Amniotic epithelial cell (primary cell): Measurements from ENCODE around the gene CTNNA1.
A peak's percentile ranks its signal among the peaks of the same experiment; 100 is the strongest.
"Not testable (repeated sequence)": the region's sequence is repeated elsewhere in the genome, so short reads cannot be mapped to it uniquely, and the experiment has no call there.

ENCODE experiments used
- DNase-seq: peaks from one replicate; pipeline ENCODE4 v3.0.0-alpha.2; 2010; ENCODE audit warnings: low read depth

The CTNNA1 gene

DNA sequence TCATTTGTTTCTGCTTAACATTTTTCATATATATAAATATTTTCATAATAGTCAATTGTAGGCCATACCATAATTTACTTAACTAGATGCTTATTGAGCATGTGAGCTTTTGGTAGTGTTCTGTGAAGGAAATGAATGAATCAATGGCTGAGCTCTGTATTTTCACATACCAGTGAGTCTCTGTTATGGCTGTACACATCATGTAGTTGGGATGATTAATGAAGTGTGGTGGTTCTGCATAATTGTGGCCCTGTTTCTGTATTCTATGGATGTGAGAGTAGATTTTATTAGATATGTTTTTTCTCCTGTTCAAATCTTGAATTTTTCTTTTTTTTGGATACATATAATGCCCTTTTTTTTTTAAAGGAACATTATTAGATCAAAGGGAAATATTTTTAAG lies 56.2 kb downstream of the CTNNA1 start:
- DNase-seq, result peak; percentile 61

DNA sequence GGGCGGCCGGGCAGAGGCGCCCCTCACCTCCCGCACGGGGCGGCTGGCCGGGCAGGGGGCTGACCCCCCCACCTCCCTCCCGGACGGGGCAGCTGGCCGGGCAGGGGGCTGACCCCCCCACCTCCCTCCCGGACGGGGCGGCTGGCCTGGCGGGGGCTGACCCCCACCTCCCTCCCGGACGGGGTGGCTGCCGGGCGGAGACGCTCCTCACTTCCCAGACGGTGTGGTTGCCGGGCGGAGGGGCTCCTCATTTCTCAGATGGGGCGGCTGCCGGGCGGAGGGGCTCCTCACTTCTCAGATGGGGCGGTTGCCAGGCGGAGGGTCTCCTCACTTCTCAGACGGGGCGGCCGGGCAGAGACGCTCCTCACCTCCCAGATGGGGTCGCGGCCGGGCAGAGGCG lies 57.6 kb downstream of the CTNNA1 start:
- not testable (repeated sequence) for DNase-seq

DNA sequence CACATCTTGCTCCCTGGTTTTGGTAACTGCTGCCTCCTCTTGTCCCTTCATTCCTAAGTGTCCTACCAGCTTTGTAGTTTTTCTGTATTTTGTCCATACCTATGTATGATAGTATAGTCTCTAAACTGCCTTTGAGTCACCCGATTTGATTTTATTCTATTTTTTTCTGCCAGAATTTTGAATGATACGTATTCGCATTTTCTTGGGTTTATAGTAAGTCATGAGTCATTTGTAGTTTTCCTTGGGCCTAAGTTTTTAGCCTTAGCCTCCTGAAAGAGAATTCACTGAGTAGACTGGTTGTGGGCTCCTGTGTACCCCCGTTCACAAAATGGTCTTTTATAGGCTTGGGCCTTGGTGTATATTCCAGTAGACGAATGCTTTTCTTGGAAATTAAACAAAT lies 62.3 kb downstream of the CTNNA1 start:
- no peak for DNase-seq

DNA sequence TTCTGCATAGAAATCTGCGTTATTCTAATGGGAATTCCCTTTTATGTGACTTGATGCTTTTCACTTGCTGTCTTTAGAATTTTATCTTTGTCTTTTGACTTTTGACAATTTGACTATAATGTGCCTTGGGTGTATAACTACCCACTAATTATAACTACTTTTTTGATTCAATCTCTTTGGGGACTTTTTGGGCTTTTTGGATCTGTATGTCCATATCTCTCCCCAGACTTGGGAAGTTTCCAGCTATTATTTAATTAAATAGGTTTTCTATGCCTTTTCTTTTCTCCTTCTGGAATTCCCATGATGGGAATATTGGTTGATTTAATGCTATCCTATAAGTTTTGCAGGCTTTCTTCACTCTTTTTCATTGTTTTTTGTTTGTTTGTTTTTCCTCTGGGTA lies 64.0 kb downstream of the CTNNA1 start:
- no peak for DNase-seq

DNA sequence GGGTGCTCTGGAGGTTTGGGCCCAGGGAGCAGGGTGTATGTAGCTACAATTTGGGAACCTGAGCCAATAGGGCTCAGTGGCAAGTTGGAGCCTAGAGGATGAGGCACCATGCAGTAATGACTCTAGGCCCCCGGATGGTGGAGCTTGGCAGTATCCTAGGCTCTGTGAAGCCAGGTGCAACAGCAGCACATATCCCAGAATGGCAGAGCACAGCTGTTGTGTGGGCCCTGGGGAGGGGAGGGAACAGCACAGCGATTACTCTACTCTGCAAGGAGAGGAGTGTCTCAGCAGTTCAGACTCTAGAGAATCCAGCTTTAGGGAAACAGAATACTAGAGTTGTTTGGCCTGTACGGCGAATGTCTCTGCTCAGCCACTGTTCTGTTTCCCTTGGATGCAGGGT lies 65.9 kb downstream of the CTNNA1 start:
- no peak for DNase-seq

DNA sequence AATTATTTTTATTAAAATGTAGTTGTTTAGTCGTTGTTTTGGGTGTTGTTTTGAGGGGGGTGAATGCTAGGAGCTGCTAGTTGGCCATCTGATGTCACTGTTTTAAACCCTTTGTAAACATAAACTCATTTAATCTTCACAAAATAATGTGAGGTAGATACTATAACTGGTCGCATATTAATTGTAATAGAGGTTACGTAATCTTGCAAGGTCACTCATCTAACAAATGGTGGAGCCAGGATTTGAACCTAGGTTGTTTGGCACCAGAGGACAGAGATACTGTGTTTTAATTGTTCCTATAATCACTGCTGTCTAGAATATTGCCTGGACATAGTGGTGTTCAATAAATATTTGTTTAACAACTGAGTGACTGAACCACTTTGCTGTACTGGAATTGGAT lies 67.5 kb downstream of the CTNNA1 start:
- no peak for DNase-seq

DNA sequence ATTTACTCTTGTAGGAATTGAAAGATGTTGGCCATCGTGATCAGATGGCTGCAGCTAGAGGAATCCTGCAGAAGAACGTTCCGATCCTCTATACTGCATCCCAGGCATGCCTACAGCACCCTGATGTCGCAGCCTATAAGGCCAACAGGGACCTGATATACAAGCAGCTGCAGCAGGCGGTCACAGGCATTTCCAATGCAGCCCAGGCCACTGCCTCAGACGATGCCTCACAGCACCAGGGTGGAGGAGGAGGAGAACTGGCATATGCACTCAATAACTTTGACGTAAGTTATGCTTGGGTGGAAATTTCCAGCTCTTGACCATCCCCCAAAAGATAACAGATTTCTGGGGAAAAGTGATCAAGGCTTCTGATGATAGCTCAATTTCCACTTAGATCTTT lies 71.3 kb downstream of the CTNNA1 start:
- peak; percentile 52 for DNase-seq

DNA sequence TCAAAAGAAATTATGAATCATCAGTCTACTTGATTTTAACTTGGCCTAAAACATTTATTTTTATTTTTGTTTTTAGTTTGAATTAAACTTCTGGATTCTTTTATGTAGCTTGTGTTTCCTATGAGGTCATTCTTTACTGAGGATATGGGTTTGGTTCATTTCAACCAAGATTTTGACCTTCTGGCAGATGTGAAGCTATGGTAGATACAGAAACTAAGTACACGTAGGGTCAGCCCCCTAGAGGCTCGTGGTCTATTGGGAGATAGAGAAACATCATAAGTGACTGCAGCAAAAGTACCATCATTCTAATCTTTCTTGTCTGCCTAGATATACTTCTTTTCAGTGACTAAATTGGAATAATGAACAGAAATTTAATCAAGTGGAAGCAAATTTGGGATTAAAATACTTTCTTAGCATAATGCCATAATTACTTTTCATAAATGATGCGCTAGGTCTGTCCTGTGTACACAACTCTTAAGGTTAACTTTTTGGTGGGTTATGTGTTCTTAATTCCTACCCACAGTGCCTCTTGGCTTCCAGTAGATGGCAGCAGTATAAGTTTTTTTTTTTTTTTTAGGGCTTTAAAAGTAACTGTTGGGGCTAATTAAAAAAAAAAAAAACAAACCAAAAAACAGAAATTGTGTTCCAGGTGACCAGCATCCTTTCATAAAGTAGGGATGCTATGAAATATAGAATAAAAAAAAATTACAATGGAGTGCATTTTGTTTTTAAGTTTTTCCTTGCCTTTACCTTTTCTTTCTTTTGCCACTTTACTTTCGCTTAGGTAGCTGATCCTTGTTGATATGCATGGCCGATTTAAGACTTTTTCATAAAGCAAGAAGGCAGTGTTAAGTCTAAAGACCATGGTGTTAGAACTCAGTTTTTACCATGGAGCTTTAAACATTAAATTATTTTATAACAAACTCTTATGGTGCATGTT lies 72.0 kb downstream of the CTNNA1 start:
- DNase-seq, result peak; percentile 37

DNA sequence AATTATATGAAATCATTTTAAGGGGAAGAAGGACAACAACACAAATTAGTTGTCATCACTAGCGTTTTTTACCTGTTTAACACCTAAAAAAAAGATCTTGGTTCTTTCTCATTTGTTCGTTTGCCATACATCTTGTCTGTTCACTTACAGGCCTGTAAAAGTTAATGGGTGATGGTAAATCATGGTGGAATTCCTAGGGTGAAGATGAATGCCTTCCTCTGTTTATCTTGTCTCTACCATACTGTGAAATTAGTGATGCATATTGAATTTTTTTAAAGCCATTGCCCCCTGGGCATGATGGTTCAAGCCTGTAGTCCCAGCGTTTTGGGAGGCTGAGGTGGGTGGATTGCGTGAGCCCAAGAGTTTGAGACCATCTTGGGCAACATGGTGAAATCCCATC lies 75.3 kb downstream of the CTNNA1 start:
- DNase-seq, result no peak

DNA sequence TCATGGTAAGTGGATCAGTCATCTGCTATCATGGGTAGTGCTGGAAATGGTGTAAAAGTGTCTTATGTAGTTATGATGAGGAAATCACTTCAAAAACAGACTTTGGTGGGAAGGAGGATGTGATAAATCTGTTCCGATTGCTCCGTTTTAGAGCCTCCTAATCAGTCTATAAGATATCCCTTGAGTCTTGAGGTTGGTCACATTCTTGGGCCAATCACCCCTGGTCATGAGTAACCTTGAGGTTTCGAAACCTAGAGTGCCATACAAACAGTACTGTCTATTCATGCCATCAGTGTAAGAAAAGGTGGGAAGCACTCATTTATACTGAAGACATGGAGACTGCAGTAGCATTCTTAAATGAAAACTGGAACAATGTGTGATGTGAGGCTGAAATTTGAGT lies 76.1 kb downstream of the CTNNA1 start:
- DNase-seq, result peak; percentile 91

DNA sequence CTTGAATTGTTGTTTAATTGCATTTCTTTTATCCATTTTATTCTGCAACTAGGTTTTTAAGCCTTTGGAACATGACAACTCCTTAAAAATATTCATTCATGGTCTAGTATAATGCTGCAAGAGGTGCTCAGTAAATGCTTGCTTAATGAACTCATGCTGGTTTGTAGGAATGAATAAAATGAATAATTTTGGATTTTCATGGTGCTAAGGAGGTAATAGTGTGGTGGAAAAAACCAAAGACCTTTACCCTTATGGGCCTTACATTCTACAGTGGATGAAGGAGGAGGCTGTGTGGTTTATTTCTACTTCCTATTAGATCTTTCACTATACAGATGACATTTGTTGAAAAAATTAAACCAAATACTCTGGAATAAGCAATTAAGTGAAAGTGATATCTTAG lies 78.5 kb downstream of the CTNNA1 start:
- peak; percentile 58 for DNase-seq

DNA sequence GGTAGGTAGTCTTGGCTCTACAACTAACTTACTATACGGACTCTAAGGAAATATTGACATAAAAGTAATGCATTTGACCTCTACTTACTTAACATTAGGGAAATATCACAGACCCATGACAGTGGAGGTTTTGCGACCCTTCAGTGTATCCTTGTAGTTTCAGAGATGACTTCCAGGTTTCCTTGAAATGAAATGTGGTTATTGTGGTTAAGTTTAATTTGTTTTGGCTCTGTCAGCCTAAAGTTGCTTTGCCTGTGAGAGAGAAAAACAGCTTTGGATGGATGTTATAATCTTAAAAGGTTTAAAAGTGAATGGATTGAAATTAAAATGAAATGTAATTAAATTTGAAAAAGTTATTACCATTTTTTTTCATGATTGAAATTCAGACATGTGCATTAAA lies 79.0 kb downstream of the CTNNA1 start:
- peak; percentile 32 for DNase-seq

DNA sequence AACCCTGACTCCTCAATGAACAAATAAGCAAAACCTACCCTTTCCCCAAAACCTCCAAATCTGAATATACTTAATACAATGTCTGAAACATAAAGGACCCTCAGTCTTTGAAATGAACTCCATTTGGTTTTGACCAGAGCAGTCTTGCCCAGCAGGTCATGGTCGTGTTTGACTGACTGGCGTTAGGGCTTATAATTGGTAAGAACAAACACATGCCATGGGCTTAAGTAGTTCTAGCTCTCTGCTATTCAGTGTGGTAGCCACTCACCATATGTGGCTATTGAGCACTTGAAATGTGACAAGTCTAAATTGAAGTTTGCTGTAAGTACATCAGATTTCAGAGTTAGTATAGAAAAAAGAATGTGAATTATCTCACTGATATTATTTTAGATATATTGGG lies 79.9 kb downstream of the CTNNA1 start:
- no peak for DNase-seq

DNA sequence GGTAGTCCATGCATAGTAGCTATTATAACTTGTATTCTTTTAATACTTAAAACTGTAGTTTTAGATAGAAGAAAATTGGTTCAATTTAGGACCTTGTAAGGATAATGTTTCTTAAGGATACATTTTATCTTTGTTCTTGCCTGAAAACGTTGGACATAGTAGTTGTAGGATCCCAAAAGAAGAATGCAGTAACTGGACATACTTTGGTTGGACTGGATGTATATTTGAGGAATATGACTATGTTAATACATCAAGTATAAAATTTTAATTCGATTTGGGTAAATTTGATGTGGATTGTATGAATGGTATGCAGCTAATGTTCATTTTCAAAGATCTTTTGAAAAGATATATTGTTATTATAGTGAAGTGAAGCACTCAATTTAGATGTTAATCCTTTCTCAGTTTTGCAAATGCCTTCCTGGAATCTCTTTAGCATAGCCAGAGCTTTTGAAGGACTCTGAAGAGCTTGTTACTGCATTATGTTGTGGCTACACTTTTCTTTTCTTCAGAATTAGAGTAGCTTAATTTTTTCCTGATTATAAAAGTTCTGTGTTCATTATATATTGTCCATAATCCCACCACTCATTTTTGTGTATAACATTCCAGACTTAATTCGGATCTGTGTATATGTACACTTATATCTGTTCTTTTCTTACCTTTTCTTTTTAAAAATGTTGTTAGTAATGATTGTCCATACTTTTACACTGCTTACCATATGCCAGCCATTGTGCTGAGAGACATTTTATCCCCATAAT lies 80.7 kb downstream of the CTNNA1 start:
- DNase-seq, result no peak

DNA sequence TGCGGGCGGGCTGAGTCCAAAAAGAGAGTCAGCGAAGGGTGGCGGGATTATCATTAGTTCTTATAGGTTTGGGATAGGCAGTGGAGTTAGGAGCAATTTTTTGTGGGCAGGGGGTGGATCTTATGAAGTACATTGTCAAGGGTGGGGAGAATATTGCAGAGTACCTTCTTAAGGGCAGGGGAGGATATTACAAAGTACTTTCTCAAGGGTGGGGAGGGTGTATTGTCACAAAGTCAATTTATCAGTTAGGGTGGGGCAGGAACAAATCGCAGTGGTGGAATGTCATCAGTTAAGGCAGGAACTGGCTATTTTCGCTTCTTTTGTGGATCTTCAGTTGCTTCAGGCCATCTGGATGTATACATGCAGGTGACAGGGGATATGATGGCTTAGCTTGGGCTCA lies 81.6 kb downstream of the CTNNA1 start:
- DNase-seq, result not testable (repeated sequence)

DNA sequence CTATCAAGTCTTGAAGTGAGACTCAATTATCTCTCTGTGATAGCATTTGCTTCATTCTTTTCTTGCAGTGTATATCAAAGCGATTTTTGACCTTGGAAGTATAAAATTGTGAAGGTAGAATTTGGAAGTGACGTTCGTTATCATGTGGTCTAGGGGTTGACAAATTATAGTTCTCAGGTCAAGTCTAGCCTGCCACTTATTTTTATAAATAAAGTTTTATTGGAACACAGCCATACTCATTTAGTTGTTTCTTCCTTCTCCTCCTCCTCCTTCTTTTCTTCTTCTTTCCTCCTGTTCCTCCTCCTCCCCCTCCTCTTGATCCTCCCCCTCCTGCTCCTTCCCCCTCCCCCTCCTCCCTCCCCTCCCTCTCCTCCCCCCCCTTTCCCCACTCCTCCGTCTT lies 83.9 kb downstream of the CTNNA1 start:
- no peak for DNase-seq

DNA sequence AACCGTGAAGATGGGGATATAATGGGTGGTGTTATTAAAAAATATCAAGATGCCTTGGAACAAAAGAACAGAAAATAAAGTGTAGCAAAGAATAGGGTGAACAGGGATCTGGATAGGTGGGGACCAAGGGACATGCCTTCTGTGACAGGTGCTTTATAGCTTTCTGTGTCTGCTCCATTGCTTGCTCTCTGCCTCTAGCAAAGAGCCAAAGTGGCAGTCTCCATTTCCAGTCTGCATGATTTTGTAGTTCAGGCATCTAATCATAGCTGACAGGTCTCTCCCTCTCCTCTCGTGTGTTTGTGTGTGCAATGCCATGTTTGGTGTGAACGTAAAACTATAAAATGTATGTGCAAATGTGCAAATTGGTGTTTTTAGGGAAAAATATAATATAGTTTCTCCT lies 86.9 kb downstream of the CTNNA1 start:
- no peak for DNase-seq

DNA sequence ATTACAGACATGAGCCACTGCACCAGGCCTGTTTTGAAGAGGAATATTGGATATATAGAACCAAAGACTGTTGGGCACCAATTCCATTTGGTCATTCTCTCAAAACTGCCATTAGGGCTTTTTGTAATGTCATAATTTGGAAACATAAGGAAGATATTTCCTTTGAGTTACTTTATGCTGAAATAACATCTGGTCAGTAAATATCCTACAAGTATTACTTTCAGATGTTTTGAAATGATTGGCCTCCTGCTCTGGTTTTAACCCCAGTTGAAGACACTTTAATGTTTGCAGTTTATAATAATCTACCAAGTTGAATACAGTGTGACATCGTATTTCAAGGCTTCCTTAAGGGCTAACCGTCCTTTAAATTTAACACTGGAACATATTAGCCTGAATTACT lies 88.3 kb downstream of the CTNNA1 start:
- DNase-seq, result no peak

DNA sequence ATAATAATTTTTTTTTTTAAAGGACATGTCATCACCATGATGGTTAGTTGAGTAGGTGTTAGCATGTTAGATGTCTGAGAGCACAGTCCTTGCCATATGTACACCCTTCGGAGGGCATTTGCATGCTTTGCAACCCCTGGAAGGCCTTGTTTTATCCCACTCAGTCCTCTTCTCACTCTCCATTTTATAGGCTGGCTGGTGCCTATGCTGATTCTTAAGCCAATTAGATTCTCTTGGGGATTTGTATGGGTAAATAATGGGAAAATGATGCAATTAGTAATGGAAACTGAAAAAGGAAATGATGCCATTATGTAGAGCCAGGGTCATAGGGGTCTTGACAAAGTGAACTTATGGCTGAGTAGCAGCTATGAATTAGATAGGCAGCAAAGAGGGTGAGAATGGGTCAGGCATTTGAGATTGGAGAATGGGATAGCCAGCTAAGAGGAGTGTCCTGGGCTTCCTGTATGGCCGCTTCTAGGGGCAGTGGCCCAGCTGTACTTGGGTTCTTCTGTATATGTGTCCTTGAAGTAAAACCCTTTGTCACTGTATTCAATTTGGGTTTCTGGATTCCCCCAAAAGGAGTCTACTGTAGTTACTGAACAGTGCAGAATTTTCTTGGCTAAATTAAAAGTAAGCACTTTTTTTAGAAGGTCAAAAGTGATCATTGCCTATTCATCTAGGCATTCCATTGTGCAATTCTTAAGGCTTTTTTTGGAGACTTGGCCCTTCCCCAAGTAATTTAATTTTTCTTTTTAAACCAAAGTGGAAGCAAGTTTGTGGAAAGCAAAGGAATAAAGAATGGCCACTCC lies 90.3 kb downstream of the CTNNA1 start:
- DNase-seq, result no peak

DNA sequence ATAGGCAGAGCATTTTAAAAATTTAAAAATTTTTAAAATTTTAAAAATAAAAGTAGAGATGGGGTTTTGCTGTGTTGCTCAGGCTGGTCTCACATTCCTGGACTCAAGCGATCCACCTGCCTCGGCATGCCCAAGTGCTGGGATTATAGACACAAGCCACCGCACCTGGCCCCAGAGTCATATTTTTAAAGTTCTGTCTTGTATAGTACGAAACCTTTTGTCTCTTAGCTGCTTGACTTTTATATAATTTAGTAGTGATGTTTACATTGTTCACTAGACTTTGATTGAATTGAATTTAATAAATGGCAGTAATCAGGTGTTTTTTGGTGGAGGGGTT lies 90.9 kb downstream of the CTNNA1 start:
- DNase-seq, result no peak

DNA sequence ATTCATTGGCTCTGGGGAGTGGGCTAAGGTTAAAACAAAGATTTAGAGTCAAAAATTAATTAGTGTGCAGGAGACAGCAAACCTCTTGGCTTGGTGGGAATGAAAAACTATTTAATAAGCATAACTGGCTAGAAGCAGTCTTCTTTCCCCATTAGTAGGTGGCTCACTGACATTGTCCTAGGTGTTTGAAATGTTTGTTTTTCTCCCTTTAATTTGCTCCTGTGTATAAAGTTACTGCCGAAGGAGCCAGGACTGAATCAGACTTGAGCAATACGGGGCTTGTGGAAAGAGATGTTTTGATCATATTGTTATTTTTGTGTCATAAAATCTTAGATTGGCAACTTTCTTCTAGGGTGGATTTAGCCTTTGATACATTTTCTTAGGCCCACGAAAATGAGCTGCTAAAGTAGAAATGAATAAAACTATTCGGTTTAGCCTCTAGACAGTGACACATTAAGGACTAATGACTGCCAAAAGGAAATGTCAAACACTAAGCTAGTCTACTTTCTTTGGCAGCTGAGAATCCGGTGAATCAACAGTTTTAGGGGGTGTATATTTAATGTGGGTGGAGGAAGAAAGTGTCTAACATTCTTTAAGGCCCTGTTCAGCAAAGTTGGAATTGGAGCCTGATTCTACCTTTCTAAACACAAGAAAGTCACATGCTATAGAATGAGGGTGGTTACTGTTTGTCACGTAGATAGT lies 91.7 kb downstream of the CTNNA1 start:
- DNase-seq, result peak; percentile 45

DNA sequence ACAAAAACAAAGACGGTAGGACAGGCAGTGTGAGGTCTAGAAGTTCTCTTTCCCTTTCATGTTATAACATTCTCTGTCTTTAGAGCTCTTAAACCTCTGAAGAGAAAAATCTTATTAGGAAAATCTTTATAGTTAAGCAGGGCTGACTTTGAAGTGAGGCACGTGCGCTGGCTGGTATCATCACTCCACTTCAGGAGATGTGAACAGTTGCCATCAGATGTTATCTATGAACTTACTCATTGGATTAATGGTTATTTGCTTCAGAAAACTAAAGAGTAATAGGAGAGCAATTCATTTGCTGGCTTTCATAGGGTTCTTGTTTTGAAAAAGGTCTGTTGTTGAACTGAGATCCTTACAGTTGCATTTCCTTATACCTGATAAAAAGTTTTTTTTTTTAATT lies 96.2 kb downstream of the CTNNA1 start:
- peak; percentile 76 for DNase-seq
